Thyroid gland (tissue), 4 donors: ENCODE measurements around the gene RPL22. TPM values are rescaled to one million over a fixed set of nuclear protein-coding genes. Genes with fewer than 3 reads are reported as not detected.
A peak's percentile ranks its signal among the peaks of the same experiment; 100 is the strongest.
"Not testable (repeated sequence)": the region's sequence is repeated elsewhere in the genome, so short reads cannot be mapped to it uniquely, and the experiment has no call there.

Experiments
- DNase-seq, 2 donors: peaks; one replicate each; pipeline ENCODE4 v3.0.0-alpha.2; 2019
- H3K27ac ChIP-seq, 3 donors: fragments of 200-600 bp; sonication (generic); 1 replicate in 2 of 3; 2 replicates in 1 of 3; pipeline ENCODE4 v1.5.1; 2016 to 2019; ENCODE audit warnings: mild to moderate bottlenecking in 1 of 3, moderate library complexity in 1 of 3
- H3K27me3 ChIP-seq: fragments of 200-600 bp; sonication (generic); one replicate; pipeline ENCODE4 v1.5.1; 2019
- H3K36me3 ChIP-seq, 2 donors: fragments of 200-600 bp; sonication (generic); one replicate each; pipeline ENCODE4 v1.5.1; 2016 to 2019
- H3K4me1 ChIP-seq, 2 donors: fragments of 200-600 bp; sonication (generic); one replicate each; pipeline ENCODE4 v1.5.1; 2017 to 2019
- H3K4me3 ChIP-seq, 3 donors: fragments of 200-600 bp; sonication (generic); replicated peaks in 1 of 3; 1 replicate in 2 of 3; 2 replicates in 1 of 3; pipeline ENCODE4 v1.5.1; 2016; ENCODE audit warnings: mild to moderate bottlenecking in 1 of 3
- H3K9me3 ChIP-seq: fragments of 200-600 bp; sonication (generic); one replicate; pipeline ENCODE4 v1.5.1; 2017
- CTCF ChIP-seq, 6 experiments: fragments of 200-600 bp in 3 of 6; fragments of 450-650 bp in 3 of 6; sonication (generic) in 3 of 6; IDR thresholded peaks; one replicate each; pipeline ENCODE4 v1.5.1; 2016 to 2019; ENCODE audit warnings: antibody characterized with exemption in 6 of 6, mild to moderate bottlenecking in 2 of 6, inconsistent platforms in 1 of 6, moderate library complexity in 1 of 6
- POLR2A ChIP-seq, 2 donors: fragments of 450-650 bp; IDR thresholded peaks; one replicate each; pipeline ENCODE4 v1.6.1; 2017; ENCODE audit warnings: antibody characterized with exemption in 2 of 2, mild to moderate bottlenecking in 2 of 2, moderate library complexity in 1 of 2
- WGBS, 2 donors: methylation state at CpG; one replicate each; pipeline ENCODE4 v1.1.5; 2017; 5-methylcytosine and 5-hydroxymethylcytosine counted together
- intact Hi-C: fragments of 100-400 bp; cut with DNase I; formaldehyde crosslinking; loops from one replicate; pipeline ENCODE4 v1.15.1; 2023
- total RNA-seq, 4 donors: library from RNA; depleted of rRNA; stranded (reverse); fragments of >200 nt; gene quantifications; one replicate each; pipeline ENCODE4 v1.2.3, GENCODE V29; 2016

RPL22 gene
- total RNA-seq, 4 donors from 2014 or later, result 154 to 230 (median 181) TPM

- intact Hi-C loops, result no loop called here
Observed at GRCh38 chr1:6224718-6225117, 25.3 kb upstream of the RPL22 start.

GRCh38 chr1:6223617-6224016 lies 24.2 kb upstream of the RPL22 start:
- no peak overlapping the region for H3K27ac ChIP-seq
- peaks cover 21 to 32% of the 10 kb centered on the region in 2 donors for H3K36me3 ChIP-seq
- intact Hi-C loops, result no loop called here
- 96 to 98% methylated on average over 13 of the region's 13 CpGs for WGBS, 2 donors
- H3K27me3 ChIP-seq, result no peaks in the 10 kb centered on the region
- H3K4me1 ChIP-seq, result peaks cover 0 to 7% of the 10 kb centered on the region in 2 donors
- H3K4me3 ChIP-seq, result no peak overlapping the region
- no peaks in the 10 kb centered on the region for H3K9me3 ChIP-seq
- TF ChIP-seq CTCF (IDR thresholded peaks at IDR 0.05) (no peak), POLR2A (IDR thresholded peaks at IDR 0.05) (no peak)
- no peak for DNase-seq

More at GRCh38 chr1:6224718-6225117, 25.3 kb upstream of the RPL22 start:
- Histone ChIP-seq H3K27me3 (no peaks in the 10 kb centered on the region), H3K27ac (no peak overlapping the region), H3K36me3 (peaks cover 22 to 32% of the 10 kb centered on the region in 2 donors), H3K9me3 (no peaks in the 10 kb centered on the region), H3K4me3 (no peak overlapping the region), H3K4me1 (peaks cover 0 to 4% of the 10 kb centered on the region in 2 donors)
- TF ChIP-seq POLR2A (IDR thresholded peaks at IDR 0.05) (no peak), CTCF (IDR thresholded peaks at IDR 0.05) (no peak)
- no peak for DNase-seq
- 87 to 90% methylated on average over 15 of the region's 15 CpGs for WGBS, 2 donors

GRCh38 chr1:6222636-6223035 lies 23.2 kb upstream of the RPL22 start:
- Histone ChIP-seq H3K4me1 (peaks cover 0 to 7% of the 10 kb centered on the region in 2 donors), H3K4me3 (no peak overlapping the region), H3K27me3 (no peaks in the 10 kb centered on the region), H3K9me3 (no peaks in the 10 kb centered on the region), H3K36me3 (peaks cover 21 to 24% of the 10 kb centered on the region in 2 donors), H3K27ac (no peak overlapping the region)
- TF ChIP-seq CTCF (IDR thresholded peaks at IDR 0.05), result no peak
- TF ChIP-seq POLR2A (IDR thresholded peaks at IDR 0.05), result no peak
- intact Hi-C loops, result no loop called here
- WGBS, 2 donors, result 71 to 72% methylated on average over 6 of the region's 6 CpGs
- DNase-seq, result peak in 1 of 2 donors; percentile 22

GRCh38 chr1:6221210-6221784 lies 21.9 kb upstream of the RPL22 start:
- no peak for TF ChIP-seq POLR2A (IDR thresholded peaks at IDR 0.05)
- TF ChIP-seq CTCF (IDR thresholded peaks at IDR 0.05), result no peak
- no peak for DNase-seq
- Histone ChIP-seq H3K27ac (no peak overlapping the region), H3K36me3 (peaks cover 16 to 24% of the 10 kb centered on the region in 2 donors), H3K4me3 (no peak overlapping the region), H3K4me1 (peaks cover 0 to 7% of the 10 kb centered on the region in 2 donors), H3K27me3 (no peaks in the 10 kb centered on the region), H3K9me3 (no peaks in the 10 kb centered on the region)
- intact Hi-C loops, result no loop called here
- WGBS, 2 donors, result 89 to 92% methylated on average over 12 of the region's 12 CpGs

GRCh38 chr1:6220236-6220635 lies 20.8 kb upstream of the RPL22 start:
- H3K4me3 ChIP-seq, result no peak overlapping the region

GRCh38 chr1:6219641-6220040 lies 20.2 kb upstream of the RPL22 start:
- H3K27ac ChIP-seq, H3K4me3 ChIP-seq, intact Hi-C loops, H3K9me3 ChIP-seq, H3K4me1 ChIP-seq, H3K27me3 ChIP-seq, DNase-seq: not testable (repeated sequence)
- 84 to 90% methylated on average over 11 of the region's 11 CpGs for WGBS, 2 donors
- H3K36me3 ChIP-seq, result peaks cover 12 to 14% of the 10 kb centered on the region in 2 donors

More at GRCh38 chr1:6220236-6220635, 20.8 kb upstream of the RPL22 start:
- DNase-seq, result no peak
- H3K9me3 ChIP-seq, result no peaks in the 10 kb centered on the region
- intact Hi-C loops, result no loop called here
- H3K36me3 ChIP-seq, result peaks cover 16 to 20% of the 10 kb centered on the region in 2 donors
- H3K4me1 ChIP-seq, result peaks cover 0 to 7% of the 10 kb centered on the region in 2 donors
- TF ChIP-seq CTCF (IDR thresholded peaks at IDR 0.05) (no peak), POLR2A (IDR thresholded peaks at IDR 0.05) (no peak)
- WGBS, 2 donors, result 89 to 91% methylated on average over 7 to 8 of the region's 8 CpGs
- no peak overlapping the region for H3K27ac ChIP-seq
- no peaks in the 10 kb centered on the region for H3K27me3 ChIP-seq
